ENCODE results near the gene NOXRED1. TPM values are rescaled to one million over a fixed set of nuclear protein-coding genes. Genes with fewer than 3 reads are reported as not detected.

Gene NOXRED1
- total RNA-seq = 1 to 10 TPM in 1 of 2 donors, under 1 TPM in 1; 0.89 to 1.0 TPM

- Mint-ChIP-seq H3K27me3 (no peaks in the 10 kb centered on the region), H3K9me3 (peaks cover 12% of the 10 kb centered on the region), H3K4me3 (no peak within 1 kb of the TSS), H3K36me3 (ENCODE audit: low read depth) (peaks cover 78% of the 10 kb centered on the region), H3K4me1 (no peaks in the 10 kb centered on the region), H3K27ac (no peak within 1 kb of the TSS)
- no peak for ATAC-seq (replicated peaks)
These were observed at the start of gene NOXRED1 for GRCh38 chr14:77423423-77423822. Gene NOXRED1, minus strand, starts transcription at chr14:77423523. Its CDS starts 634 bp downstream, at chr14:77422889.

DNA sequence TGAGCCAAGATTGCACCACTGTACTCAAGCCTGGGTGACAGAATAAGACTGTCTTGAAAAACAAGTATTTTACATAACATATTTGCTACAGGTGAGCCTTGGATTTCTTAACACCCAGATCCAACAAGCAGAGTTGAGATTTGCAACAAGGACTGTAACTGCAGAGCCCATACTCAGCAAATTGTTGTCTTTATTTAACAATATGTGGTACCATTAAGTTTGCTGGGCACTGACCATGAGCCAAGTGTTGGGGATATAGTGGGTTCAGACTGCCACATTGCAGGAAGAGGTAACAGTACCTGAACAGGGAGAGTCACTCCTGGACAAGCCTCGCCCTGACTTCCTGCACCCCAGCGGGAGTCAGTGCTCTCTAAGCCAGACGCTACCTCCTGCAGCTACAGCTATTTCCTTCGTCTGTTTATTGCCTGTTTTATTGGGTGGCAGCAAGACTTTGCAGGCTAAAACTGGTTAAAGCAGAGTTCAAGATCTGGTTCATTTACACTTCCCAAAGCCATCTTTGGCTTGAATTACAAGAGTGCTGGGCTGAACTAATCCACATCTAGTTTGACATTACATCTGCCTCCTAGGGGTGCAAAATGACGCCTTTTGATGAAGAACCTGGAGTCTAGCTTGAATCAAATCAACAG lies 47.0 kb upstream of the NOXRED1 start:
- Mint-ChIP-seq H3K4me1 (peaks cover 5% of the 10 kb centered on the region), H3K27ac (no peak overlapping the region), H3K9me3 (no peaks in the 10 kb centered on the region), H3K27me3 (no peaks in the 10 kb centered on the region), H3K4me3 (no peak overlapping the region), H3K36me3 (ENCODE audit: low read depth) (peaks cover 47% of the 10 kb centered on the region)
- ATAC-seq (replicated peaks) = no peak

DNA sequence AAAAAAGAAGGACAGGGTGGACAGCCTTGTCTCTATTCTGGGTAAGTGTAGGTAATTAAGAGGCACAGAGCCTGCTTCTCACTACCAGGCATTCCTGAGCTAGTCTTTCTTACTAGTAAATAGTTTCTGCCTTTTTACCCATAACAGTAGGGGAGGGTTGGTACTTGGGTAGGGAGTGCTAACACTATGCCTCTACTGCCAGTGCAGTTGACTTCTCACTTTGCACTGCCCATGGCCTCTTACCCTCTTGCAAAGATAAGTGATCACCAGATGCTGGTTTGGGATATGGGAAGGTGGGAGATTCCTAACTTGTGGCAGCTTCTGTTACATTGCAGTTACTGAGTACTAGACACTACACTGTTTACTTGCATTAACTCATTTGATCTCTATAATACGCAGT lies 46.2 kb upstream of the NOXRED1 start:
- Mint-ChIP-seq H3K36me3 (ENCODE audit: low read depth) (peaks cover 55% of the 10 kb centered on the region), H3K27me3 (no peaks in the 10 kb centered on the region), H3K27ac (no peak overlapping the region), H3K4me3 (no peak overlapping the region), H3K4me1 (peaks cover 5% of the 10 kb centered on the region), H3K9me3 (no peaks in the 10 kb centered on the region)
- no peak for ATAC-seq (replicated peaks)

DNA sequence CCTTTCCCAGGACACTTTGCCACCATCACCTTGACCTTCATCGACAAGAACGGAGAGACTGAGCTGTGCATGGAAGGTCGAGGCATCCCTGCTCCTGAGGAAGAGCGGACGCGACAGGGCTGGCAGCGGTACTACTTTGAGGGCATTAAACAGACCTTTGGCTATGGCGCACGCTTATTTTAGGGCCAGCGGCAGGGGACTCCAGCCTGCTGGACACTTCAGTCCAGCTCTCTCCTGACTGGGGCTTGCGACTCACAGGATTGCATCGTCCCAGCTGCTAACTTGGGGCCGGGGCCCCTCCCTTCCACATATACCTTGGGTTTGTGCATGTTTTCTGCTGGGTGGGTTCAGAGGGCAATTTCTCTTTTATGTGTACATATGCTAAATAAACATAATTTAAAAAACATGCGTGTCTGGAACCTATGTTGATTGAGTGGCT lies 45.8 kb upstream of the NOXRED1 start:
- H3K36me3 Mint-ChIP-seq (ENCODE audit: low read depth) = peaks cover 60% of the 10 kb centered on the region
- H3K27ac Mint-ChIP-seq = no peak overlapping the region
- ATAC-seq (replicated peaks) = no peak
- no peaks in the 10 kb centered on the region for H3K9me3 Mint-ChIP-seq
- H3K4me1 Mint-ChIP-seq = peaks cover 5% of the 10 kb centered on the region
- H3K27me3 Mint-ChIP-seq = no peaks in the 10 kb centered on the region
- no peak overlapping the region for H3K4me3 Mint-ChIP-seq

GRCh38 chr14:77467801-77468200 lies 44.5 kb upstream of the NOXRED1 start:
- no peak for ATAC-seq (replicated peaks)
- Mint-ChIP-seq H3K36me3 (ENCODE audit: low read depth) (peaks cover 72% of the 10 kb centered on the region), H3K27me3 (no peaks in the 10 kb centered on the region), H3K4me1 (peaks cover 5% of the 10 kb centered on the region), H3K4me3 (no peak overlapping the region), H3K9me3 (no peaks in the 10 kb centered on the region), H3K27ac (no peak overlapping the region)

GRCh38 chr14:77459072-77459723 lies 35.9 kb upstream of the NOXRED1 start:
- Mint-ChIP-seq H3K27me3 (no peaks in the 10 kb centered on the region), H3K9me3 (no peaks in the 10 kb centered on the region), H3K4me1 (peaks cover 23% of the 10 kb centered on the region), H3K4me3 (peak overlapping the region; percentile 98), H3K36me3 (ENCODE audit: low read depth) (peaks cover 77% of the 10 kb centered on the region), H3K27ac (peak overlapping the region; percentile 100)
- ATAC-seq (replicated peaks) = no peak

GRCh38 chr14:77458249-77458950 lies 35.1 kb upstream of the NOXRED1 start:
- Mint-ChIP-seq H3K4me3 (peak overlapping the region; percentile 98), H3K27ac (peak overlapping the region; percentile 100)

DNA sequence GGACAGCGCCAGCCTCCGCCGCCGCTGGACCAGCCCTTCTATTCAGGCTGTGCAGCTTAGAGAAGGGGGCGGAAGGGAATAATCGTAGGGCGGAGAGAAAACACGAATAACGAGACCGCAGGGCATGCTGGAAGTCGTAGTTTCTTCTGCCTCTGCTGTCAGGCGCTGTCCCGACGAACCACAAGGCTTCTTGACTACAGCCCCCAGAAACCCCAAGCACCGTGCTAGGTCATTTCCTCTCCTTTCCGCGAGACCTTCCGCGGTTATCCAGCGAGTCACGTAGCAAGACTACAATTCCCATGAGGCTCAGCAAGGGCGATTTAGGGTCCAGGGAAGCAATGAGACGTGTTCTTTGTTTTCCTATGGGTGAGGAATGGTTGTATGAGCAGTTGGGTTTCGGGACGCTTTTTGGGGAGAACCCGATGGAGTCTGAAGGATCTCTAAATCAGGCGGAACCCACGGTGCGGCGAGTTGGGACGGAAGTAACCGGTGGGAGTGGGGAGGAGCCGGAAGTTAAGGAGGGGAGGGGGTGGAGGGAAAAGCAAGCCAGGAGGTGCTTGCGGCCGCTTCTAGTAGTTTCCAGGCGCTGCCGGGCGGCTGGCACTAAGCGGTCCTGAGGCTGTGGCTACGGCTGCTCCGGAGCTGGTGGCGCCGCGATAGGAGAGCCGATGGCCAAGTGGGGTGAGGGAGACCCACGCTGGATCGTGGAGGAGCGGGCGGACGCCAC lies 34.4 kb upstream of the NOXRED1 start, which contains the start of the genes AHSA1 and VIPAS39:
Gene AHSA1, plus strand, starts transcription at position 572 of the 727 bp plus-strand sequence. Its CDS starts 97 bp downstream, at position 669.
Gene VIPAS39, minus strand, starts transcription at position 80 of the 727 bp plus-strand sequence. CDS start 3,499 bp downstream, outside the sequence.
- no peaks in the 10 kb centered on the region for H3K27me3 Mint-ChIP-seq
- peaks cover 23% of the 10 kb centered on the region for H3K4me1 Mint-ChIP-seq
- ATAC-seq (replicated peaks) = peak; percentile 97
- H3K36me3 Mint-ChIP-seq (ENCODE audit: low read depth) = peaks cover 77% of the 10 kb centered on the region
- H3K9me3 Mint-ChIP-seq = no peaks in the 10 kb centered on the region
- H3K27ac Mint-ChIP-seq = peak within 1 kb of the TSS; percentile 100
- H3K4me3 Mint-ChIP-seq = peak within 1 kb of the TSS; percentile 98

More at GRCh38 chr14:77458249-77458950, 35.1 kb upstream of the NOXRED1 start:
- Mint-ChIP-seq H3K27me3 (no peaks in the 10 kb centered on the region), H3K9me3 (no peaks in the 10 kb centered on the region), H3K36me3 (ENCODE audit: low read depth) (peaks cover 77% of the 10 kb centered on the region), H3K4me1 (peaks cover 23% of the 10 kb centered on the region)
- ATAC-seq (replicated peaks) = no peak

DNA sequence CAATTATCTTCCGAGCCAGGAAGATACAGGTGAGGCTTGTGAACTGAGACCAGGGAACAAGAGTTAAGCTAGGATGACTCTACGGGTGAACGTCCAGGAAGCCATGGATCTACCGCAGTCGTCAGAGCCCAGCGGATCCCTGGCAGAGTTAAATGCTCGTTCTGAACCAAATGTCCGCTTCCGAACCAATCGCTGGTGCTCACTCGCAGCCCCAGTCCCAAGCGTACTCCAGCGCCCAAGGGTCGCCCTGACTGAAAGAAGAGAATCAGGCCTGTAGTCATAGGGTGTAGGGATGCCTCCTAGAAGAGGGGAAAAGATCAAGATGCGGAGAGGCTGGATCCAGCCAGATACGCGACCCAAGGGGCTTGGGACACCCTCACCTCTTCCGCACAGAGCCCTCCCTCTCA lies 33.8 kb upstream of the NOXRED1 start:
- Mint-ChIP-seq H3K4me1 (peaks cover 23% of the 10 kb centered on the region), H3K36me3 (ENCODE audit: low read depth) (peaks cover 77% of the 10 kb centered on the region), H3K4me3 (peak overlapping the region; percentile 98), H3K27me3 (no peaks in the 10 kb centered on the region), H3K9me3 (no peaks in the 10 kb centered on the region), H3K27ac (peak overlapping the region; percentile 100)
- ATAC-seq (replicated peaks) = peak; percentile 9

DNA sequence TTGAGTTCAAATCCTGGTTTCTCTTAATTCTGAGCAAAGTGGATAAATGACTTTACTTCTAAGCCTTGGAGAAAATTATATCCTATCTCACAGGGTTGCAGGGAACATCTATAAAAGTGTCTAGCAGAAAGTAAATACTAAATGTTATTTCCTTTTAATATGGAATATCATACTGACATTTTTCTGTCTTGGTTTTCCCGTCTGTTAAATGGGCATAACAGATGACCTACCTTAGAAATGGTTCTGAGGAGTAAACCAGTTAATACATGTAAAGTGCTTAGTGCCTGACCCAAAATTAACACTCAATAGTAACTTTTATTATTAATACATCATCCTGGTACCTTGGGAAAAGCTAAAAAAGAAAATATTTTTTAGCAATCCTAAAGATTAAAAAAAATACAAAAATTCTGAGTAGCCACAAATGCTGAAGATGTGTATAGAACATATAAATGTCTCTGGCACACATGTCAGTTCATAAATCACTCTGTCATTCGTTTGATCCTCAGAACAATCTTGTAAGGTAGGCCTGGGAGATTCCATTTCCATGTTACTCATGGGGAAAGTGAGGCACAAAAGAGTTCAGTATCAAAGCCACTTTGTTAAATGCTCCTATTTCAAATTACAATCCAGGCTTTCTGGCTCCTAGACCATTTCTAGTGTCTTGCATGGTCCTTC lies 32.8 kb upstream of the NOXRED1 start:
- H3K9me3 Mint-ChIP-seq = no peaks in the 10 kb centered on the region
- H3K36me3 Mint-ChIP-seq (ENCODE audit: low read depth) = peaks cover 77% of the 10 kb centered on the region
- peaks cover 19% of the 10 kb centered on the region for H3K4me1 Mint-ChIP-seq
- ATAC-seq (replicated peaks) = no peak
- H3K4me3 Mint-ChIP-seq = peak overlapping the region; percentile 98
- H3K27ac Mint-ChIP-seq = peak overlapping the region; percentile 100
- no peaks in the 10 kb centered on the region for H3K27me3 Mint-ChIP-seq

DNA sequence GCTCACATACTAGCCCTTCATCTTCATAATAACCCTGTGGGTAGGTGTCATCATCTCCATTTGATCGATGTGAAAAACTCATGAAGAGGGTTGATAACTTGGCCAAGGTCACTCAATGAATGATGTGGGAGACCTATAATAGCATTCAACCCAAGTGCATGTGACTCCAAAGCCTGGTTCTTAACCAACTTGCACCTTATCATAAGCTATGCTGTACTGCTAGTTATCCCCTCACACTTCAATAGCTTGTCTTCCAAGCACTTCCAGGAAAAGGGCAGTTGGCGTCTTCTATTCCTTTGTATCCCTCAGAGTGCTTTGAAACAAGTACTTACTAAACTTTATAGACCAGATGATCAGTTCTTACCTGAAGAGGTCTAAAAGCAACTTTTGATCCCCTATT lies 18.9 kb upstream of the NOXRED1 start:
- H3K4me3 Mint-ChIP-seq = no peak overlapping the region
- H3K9me3 Mint-ChIP-seq = no peaks in the 10 kb centered on the region
- H3K36me3 Mint-ChIP-seq (ENCODE audit: low read depth) = peaks cover 90% of the 10 kb centered on the region
- no peaks in the 10 kb centered on the region for H3K27me3 Mint-ChIP-seq
- no peak for ATAC-seq (replicated peaks)
- H3K27ac Mint-ChIP-seq = no peak overlapping the region
- no peaks in the 10 kb centered on the region for H3K4me1 Mint-ChIP-seq

GRCh38 chr14:77439861-77440260 lies 16.5 kb upstream of the NOXRED1 start:
- no peaks in the 10 kb centered on the region for H3K9me3 Mint-ChIP-seq
- peaks cover 92% of the 10 kb centered on the region for H3K36me3 Mint-ChIP-seq (ENCODE audit: low read depth)
- no peak for ATAC-seq (replicated peaks)

GRCh38 chr14:77438596-77438995 lies 15.3 kb upstream of the NOXRED1 start:
- Mint-ChIP-seq H3K4me1 (no peaks in the 10 kb centered on the region), H3K36me3 (ENCODE audit: low read depth) (peaks cover 92% of the 10 kb centered on the region), H3K27me3 (no peaks in the 10 kb centered on the region), H3K9me3 (no peaks in the 10 kb centered on the region), H3K27ac (no peak overlapping the region), H3K4me3 (no peak overlapping the region)
- no peak for ATAC-seq (replicated peaks)

More at GRCh38 chr14:77439861-77440260, 16.5 kb upstream of the NOXRED1 start:
- no peak overlapping the region for H3K4me3 Mint-ChIP-seq
- H3K4me1 Mint-ChIP-seq = no peaks in the 10 kb centered on the region
- H3K27ac Mint-ChIP-seq = no peak overlapping the region
- no peaks in the 10 kb centered on the region for H3K27me3 Mint-ChIP-seq

Data from activated T-helper 17 cell treated with anti-CD3 and anti-CD28 coated beads, Interleukin-2, amount 50 U/mL, for 72 hours (primary cell).